HL-60 (cell line): ENCODE data around the gene GPATCH11.

Source experiments
- DNase-seq, 2 experiments: peaks; one replicate each; pipeline ENCODE4 v3.0.0-alpha.2; 2010 to 2020; ENCODE audit warnings: low read depth in 1 of 2, low spot score in 1 of 2
- H3K27ac ChIP-seq: fragments of 250-450 bp; sonication (Bioruptor Pico); replicated peaks from 2 replicates; pipeline ENCODE4 v1.5.1; 2020; ENCODE audit warnings: mild to moderate bottlenecking, moderate library complexity
- H3K27me3 ChIP-seq: fragments of 250-450 bp; sonication (Bioruptor Pico); 2 replicates; pipeline ENCODE4 v1.5.1; 2021; ENCODE audit warnings: mild to moderate bottlenecking, moderate library complexity; ENCODE audit not compliant: insufficient read depth, poor library complexity, severe bottlenecking
- H3K4me3 ChIP-seq: replicated peaks from 2 replicates; pipeline ENCODE4 v1.5.1; 2011; ENCODE audit warnings: mild to moderate bottlenecking, control low read depth, low read length; ENCODE audit not compliant: insufficient read depth
- GABPA ChIP-seq: IDR thresholded peaks from 2 replicates; pipeline ENCODE4 v1.6.1; 2012; ENCODE audit warnings: low read depth
- POLR2AphosphoS5 ChIP-seq: IDR thresholded peaks from 2 replicates; pipeline ENCODE4 v1.6.1; 2012; ENCODE audit warnings: low read depth
- SPI1 ChIP-seq: IDR thresholded peaks from 2 replicates; pipeline ENCODE4 v1.6.1; 2012; ENCODE audit warnings: low read depth, mild to moderate bottlenecking, borderline replicate concordance
- TF ChIP-seq, protein P1 (sequence below): IDR thresholded peaks from 2 replicates; pipeline ENCODE4 v1.6.1; 2012; ENCODE audit warnings: low read depth; ENCODE audit not compliant: insufficient replicate concordance
- TF ChIP-seq, protein P2 (sequence below): IDR thresholded peaks from one replicate; pipeline ENCODE4 v1.5.1; 2011; ENCODE audit warnings: low read length, control low read depth, inconsistent platforms; ENCODE audit not compliant: insufficient read depth

The GPATCH11 gene

DNA sequence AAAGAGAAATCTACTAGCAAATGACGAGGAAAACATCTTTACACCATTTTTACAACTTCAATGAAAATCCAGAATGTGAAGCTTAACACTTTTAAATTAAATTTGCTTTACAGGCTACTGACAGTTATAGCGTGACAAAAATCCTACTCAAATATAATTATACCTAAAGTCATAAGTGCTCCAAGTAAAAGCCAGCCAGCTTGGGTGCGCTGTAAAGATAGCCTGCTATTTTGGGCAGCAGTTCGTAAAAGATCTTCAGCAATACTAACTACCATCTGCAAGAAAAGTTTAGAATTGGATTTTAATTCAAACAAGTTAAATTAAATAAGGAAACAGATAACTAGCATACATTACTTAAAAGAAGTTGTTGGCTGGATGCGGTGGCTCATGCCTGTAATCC lies 22.5 kb upstream of the GPATCH11 start:
- Histone ChIP-seq H3K4me3 (no peak overlapping the region), H3K27ac (no peak overlapping the region), H3K27me3 (no peaks in the 10 kb centered on the region)
- TF ChIP-seq, protein P1, sequence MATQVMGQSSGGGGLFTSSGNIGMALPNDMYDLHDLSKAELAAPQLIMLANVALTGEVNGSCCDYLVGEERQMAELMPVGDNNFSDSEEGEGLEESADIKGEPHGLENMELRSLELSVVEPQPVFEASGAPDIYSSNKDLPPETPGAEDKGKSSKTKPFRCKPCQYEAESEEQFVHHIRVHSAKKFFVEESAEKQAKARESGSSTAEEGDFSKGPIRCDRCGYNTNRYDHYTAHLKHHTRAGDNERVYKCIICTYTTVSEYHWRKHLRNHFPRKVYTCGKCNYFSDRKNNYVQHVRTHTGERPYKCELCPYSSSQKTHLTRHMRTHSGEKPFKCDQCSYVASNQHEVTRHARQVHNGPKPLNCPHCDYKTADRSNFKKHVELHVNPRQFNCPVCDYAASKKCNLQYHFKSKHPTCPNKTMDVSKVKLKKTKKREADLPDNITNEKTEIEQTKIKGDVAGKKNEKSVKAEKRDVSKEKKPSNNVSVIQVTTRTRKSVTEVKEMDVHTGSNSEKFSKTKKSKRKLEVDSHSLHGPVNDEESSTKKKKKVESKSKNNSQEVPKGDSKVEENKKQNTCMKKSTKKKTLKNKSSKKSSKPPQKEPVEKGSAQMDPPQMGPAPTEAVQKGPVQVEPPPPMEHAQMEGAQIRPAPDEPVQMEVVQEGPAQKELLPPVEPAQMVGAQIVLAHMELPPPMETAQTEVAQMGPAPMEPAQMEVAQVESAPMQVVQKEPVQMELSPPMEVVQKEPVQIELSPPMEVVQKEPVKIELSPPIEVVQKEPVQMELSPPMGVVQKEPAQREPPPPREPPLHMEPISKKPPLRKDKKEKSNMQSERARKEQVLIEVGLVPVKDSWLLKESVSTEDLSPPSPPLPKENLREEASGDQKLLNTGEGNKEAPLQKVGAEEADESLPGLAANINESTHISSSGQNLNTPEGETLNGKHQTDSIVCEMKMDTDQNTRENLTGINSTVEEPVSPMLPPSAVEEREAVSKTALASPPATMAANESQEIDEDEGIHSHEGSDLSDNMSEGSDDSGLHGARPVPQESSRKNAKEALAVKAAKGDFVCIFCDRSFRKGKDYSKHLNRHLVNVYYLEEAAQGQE = no peak
- TF ChIP-seq SPI1 (no peak), GABPA (no peak), POLR2AphosphoS5 (no peak)
- TF ChIP-seq, protein P2, sequence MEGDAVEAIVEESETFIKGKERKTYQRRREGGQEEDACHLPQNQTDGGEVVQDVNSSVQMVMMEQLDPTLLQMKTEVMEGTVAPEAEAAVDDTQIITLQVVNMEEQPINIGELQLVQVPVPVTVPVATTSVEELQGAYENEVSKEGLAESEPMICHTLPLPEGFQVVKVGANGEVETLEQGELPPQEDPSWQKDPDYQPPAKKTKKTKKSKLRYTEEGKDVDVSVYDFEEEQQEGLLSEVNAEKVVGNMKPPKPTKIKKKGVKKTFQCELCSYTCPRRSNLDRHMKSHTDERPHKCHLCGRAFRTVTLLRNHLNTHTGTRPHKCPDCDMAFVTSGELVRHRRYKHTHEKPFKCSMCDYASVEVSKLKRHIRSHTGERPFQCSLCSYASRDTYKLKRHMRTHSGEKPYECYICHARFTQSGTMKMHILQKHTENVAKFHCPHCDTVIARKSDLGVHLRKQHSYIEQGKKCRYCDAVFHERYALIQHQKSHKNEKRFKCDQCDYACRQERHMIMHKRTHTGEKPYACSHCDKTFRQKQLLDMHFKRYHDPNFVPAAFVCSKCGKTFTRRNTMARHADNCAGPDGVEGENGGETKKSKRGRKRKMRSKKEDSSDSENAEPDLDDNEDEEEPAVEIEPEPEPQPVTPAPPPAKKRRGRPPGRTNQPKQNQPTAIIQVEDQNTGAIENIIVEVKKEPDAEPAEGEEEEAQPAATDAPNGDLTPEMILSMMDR = no peak
- DNase-seq = no peak

DNA sequence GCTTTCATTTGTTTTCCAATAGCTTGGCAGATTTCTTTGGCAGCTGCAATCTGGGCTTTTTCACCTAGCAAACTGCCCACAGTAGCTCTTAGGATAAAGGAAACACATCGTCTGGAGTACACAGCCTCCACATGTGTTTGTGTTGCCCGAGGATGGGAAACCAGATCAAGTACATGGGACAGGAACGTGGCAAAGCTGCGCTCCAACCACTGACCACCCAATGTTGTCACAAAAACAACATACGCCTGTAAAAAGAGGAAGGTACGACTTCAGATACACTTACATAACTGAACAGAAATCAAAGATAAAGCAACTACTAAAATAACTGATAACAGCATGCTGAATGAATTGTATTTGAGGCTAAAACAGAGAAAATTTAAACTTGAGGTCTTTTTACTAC lies 15.6 kb upstream of the GPATCH11 start:
- TF ChIP-seq, protein P2 = no peak
- TF ChIP-seq, protein P1 = no peak
- TF ChIP-seq SPI1 (no peak), POLR2AphosphoS5 (no peak), GABPA (no peak)
- Histone ChIP-seq H3K27me3 (no peaks in the 10 kb centered on the region), H3K4me3 (no peak overlapping the region), H3K27ac (no peak overlapping the region)
- DNase-seq = no peak

DNA sequence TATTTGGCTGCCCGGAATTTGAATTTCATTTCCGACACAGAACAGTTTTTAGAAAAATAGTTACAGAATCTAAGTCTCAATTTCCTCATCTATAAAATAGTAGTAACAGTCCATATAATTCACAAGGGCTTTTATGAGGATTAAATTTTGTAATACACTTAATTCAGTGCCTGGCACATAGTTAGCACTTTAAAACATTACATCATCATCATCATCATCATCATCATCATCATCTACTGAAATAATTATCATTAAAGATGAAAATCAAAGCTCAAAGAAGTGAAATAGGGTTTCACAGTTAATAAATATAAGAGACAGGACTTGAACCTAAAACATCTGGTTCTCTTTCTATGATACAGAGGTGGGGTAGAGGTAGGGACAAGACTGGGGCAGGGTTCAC lies 13.4 kb upstream of the GPATCH11 start:
- H3K27ac ChIP-seq = no peak overlapping the region
- TF ChIP-seq, protein P1 = no peak
- TF ChIP-seq POLR2AphosphoS5 (no peak), SPI1 (no peak), GABPA (no peak)

DNA sequence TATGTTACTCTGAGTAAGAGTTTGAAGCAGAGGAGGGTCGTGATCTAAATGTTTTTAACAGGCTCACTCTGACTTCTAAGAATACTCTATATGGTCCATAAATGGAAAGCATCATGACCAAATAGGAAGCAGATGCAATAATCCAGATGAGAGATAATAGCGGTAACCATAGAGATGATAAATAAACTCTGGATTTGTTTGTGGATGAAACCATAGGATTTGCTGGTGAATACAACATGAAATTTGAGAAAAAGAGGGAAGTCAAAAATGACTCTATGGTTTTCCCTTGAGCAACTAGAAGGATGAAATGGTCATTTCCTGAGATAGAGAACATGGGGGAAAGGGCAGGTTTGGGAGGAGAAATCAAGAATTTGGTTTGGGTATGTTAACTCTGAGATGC lies 4.1 kb upstream of the GPATCH11 start:
- Histone ChIP-seq H3K27me3 (no peaks in the 10 kb centered on the region), H3K4me3 (no peak overlapping the region), H3K27ac (peak overlapping the region; percentile 41)
- TF ChIP-seq SPI1 (no peak), GABPA (no peak), POLR2AphosphoS5 (no peak)
- TF ChIP-seq, protein P2 = no peak
- TF ChIP-seq, protein P1 = no peak
- no peak for DNase-seq

More for the DNA sequence above, 13.4 kb upstream of the GPATCH11 start:
- Histone ChIP-seq H3K27me3 (no peaks in the 10 kb centered on the region), H3K4me3 (no peak overlapping the region)
- no peak for DNase-seq
